ENCODE measurements around the gene LCN6. TPM values are rescaled to one million over a fixed set of nuclear protein-coding genes. Genes with fewer than 3 reads are reported as not detected.
A peak's percentile ranks its signal among the peaks of the same experiment; 100 is the strongest.

The LCN6 gene
- total and polyA plus RNA-seq, 2 of the 13 experiments (the other 11 are each of a cell fraction or from before 2014, with no cell fraction given), result not detected

DNA sequence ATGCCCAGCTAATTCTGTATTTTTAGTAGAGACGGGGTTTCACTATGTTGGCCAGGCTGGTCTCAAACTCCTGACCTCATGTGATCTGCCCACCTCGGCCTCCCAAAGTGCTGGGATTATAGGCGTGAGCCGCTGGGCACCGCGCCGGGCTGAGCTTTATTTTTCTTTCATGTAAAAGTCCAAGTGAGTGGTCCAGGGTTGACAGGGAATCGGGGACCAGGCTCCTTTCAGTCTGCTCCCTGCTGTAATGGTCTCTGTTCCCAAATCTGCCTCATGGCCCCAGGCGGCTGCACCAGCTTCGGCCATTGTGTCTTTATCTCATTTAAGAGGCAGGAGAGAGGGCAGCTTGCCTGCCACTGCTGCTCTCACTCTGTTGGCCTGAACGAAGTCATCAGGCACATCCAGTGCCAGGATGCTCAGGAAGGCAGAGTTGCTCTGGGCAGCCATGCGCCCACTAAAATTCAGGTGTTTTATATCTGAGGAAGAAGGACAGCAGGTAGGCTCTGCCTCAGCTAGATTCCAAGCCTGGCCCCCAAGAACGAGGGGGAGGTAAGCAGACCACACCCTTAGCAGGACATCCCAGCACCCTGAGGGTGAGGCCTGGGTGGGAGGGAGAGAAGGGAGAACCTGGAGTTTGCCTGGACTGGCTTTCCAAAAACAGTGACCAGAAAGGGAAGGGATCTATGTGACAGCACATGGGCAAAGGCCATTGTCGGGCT is 46.1 kb upstream of the LCN6 start (continued):
- TF ChIP-seq ZFAT (CRISPR knock-in tag; conservative IDR thresholded peaks at IDR 0.05) (no peak), ZNF235 (CRISPR knock-in tag; IDR thresholded peaks at IDR 0.05; ENCODE audit: borderline replicate concordance) (no peak), PHF8 (CRISPR knock-in tag; IDR thresholded peaks at IDR 0.05) (no peak), ZNF337 (CRISPR knock-in tag; IDR thresholded peaks at IDR 0.05; ENCODE audit: borderline replicate concordance, low read depth) (0 out of 2 replicates have a peak, but pooled peaks have one; percentile 16), PLRG1 (conservative IDR thresholded peaks at IDR 0.05) (no peak), ZNF550 (CRISPR knock-in tag; IDR thresholded peaks at IDR 0.05; ENCODE audit: borderline replicate concordance) (no peak), ZNF703 (CRISPR knock-in tag; IDR thresholded peaks at IDR 0.05; ENCODE audit: borderline replicate concordance) (no peak), NFIC (IDR thresholded peaks at IDR 0.05; ENCODE audit: low read length) (no peak), ZNF30 (CRISPR knock-in tag; IDR thresholded peaks at IDR 0.05) (no peak), ZIK1 (CRISPR knock-in tag; IDR thresholded peaks at IDR 0.05; ENCODE audit: borderline replicate concordance, low read depth) (no peak), PITX1 (CRISPR knock-in tag; IDR thresholded peaks at IDR 0.05) (no peak), PHF5A (CRISPR knock-in tag; IDR thresholded peaks at IDR 0.05; ENCODE audit: low read depth, unreplicated experiment) (no peak), ZNF605 (CRISPR knock-in tag; IDR thresholded peaks at IDR 0.05) (no peak), STAG1 (CRISPR knock-in tag; IDR thresholded peaks at IDR 0.05) (no peak), ZNF883 (CRISPR knock-in tag; IDR thresholded peaks at IDR 0.05; ENCODE audit: not compliant biosample characterization) (no peak), HHEX (CRISPR knock-in tag; IDR thresholded peaks at IDR 0.05) (no peak), HES4 (CRISPR knock-in tag; IDR thresholded peaks at IDR 0.05; ENCODE audit: borderline replicate concordance) (no peak), JUNB (CRISPR knock-in tag; IDR thresholded peaks at IDR 0.05; ENCODE audit: borderline replicate concordance) (no peak)
- TF ChIP-seq, protein P1, sequence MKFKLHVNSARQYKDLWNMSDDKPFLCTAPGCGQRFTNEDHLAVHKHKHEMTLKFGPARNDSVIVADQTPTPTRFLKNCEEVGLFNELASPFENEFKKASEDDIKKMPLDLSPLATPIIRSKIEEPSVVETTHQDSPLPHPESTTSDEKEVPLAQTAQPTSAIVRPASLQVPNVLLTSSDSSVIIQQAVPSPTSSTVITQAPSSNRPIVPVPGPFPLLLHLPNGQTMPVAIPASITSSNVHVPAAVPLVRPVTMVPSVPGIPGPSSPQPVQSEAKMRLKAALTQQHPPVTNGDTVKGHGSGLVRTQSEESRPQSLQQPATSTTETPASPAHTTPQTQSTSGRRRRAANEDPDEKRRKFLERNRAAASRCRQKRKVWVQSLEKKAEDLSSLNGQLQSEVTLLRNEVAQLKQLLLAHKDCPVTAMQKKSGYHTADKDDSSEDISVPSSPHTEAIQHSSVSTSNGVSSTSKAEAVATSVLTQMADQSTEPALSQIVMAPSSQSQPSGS (CRISPR knock-in tag; IDR thresholded peaks at IDR 0.05), result no peak
- TF ChIP-seq, protein P2, sequence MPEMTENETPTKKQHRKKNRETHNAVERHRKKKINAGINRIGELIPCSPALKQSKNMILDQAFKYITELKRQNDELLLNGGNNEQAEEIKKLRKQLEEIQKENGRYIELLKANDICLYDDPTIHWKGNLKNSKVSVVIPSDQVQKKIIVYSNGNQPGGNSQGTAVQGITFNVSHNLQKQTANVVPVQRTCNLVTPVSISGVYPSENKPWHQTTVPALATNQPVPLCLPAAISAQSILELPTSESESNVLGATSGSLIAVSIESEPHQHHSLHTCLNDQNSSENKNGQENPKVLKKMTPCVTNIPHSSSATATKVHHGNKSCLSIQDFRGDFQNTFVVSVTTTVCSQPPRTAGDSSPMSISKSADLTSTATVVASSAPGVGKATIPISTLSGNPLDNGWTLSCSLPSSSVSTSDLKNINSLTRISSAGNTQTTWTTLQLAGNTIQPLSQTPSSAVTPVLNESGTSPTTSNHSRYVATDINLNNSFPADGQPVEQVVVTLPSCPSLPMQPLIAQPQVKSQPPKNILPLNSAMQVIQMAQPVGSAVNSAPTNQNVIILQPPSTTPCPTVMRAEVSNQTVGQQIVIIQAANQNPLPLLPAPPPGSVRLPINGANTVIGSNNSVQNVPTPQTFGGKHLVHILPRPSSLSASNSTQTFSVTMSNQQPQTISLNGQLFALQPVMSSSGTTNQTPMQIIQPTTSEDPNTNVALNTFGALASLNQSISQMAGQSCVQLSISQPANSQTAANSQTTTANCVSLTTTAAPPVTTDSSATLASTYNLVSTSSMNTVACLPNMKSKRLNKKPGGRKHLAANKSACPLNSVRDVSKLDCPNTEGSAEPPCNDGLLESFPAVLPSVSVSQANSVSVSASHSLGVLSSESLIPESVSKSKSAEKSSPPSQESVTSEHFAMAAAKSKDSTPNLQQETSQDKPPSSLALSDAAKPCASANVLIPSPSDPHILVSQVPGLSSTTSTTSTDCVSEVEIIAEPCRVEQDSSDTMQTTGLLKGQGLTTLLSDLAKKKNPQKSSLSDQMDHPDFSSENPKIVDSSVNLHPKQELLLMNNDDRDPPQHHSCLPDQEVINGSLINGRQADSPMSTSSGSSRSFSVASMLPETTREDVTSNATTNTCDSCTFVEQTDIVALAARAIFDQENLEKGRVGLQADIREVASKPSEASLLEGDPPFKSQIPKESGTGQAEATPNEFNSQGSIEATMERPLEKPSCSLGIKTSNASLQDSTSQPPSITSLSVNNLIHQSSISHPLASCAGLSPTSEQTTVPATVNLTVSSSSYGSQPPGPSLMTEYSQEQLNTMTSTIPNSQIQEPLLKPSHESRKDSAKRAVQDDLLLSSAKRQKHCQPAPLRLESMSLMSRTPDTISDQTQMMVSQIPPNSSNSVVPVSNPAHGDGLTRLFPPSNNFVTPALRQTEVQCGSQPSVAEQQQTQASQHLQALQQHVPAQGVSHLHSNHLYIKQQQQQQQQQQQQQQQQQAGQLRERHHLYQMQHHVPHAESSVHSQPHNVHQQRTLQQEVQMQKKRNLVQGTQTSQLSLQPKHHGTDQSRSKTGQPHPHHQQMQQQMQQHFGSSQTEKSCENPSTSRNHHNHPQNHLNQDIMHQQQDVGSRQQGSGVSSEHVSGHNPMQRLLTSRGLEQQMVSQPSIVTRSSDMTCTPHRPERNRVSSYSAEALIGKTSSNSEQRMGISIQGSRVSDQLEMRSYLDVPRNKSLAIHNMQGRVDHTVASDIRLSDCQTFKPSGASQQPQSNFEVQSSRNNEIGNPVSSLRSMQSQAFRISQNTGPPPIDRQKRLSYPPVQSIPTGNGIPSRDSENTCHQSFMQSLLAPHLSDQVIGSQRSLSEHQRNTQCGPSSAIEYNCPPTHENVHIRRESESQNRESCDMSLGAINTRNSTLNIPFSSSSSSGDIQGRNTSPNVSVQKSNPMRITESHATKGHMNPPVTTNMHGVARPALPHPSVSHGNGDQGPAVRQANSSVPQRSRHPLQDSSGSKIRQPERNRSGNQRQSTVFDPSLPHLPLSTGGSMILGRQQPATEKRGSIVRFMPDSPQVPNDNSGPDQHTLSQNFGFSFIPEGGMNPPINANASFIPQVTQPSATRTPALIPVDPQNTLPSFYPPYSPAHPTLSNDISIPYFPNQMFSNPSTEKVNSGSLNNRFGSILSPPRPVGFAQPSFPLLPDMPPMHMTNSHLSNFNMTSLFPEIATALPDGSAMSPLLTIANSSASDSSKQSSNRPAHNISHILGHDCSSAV (CRISPR knock-in tag; IDR thresholded peaks at IDR 0.05; ENCODE audit: borderline replicate concordance), result no peak
